K562 (cell line): ENCODE measurements around the gene SKP2. TPM values are rescaled to one million over a fixed set of nuclear protein-coding genes. Genes with fewer than 3 reads are reported as not detected.

ENCODE experiments used
- ATAC-seq: fragments of 200-7000 bp; cut with Tn5 transposase; 3 replicates; pipeline ENCODE4 v1.9.1; 2020; ENCODE audit warnings: moderate library complexity
- BruUV-seq: library from RNA; stranded (reverse); fragments of 400-500 nt; replicated peaks from 2 replicates; lab custom pipeline; 2021; lab: Mats Ljungman, UMichigan
- CTCF ChIA-PET: fragments of 300-600 bp; formaldehyde crosslinking; extraction: SDS; loops from one replicate; lab custom pipeline; 2021; ENCODE audit warnings: low intra/inter-chr PET ratio; lab: Yijun Ruan, JAX
- POLR2A ChIA-PET: fragments of 300-600, 350-650 bp; sonication (Branson Sonifier 250); formaldehyde crosslinking; extraction: SDS; loops from one replicate; lab custom pipeline; 2021; ENCODE audit warnings: antibody characterized with exemption, inconsistent platforms; lab: Yijun Ruan, JAX
- DNase-seq, 4 experiments: peaks; one replicate each; pipeline versions ENCODE4 v3.0.0 to v3.0.0-alpha.2; 2011 to 2018; ENCODE audit warnings: low spot score in 3 of 4, mixed read lengths in 3 of 4; ENCODE audit errors: extremely low read depth in 1 of 4
- FAIRE-seq: peaks from 2 replicates; lab custom pipeline; 2011; peaks lifted over from hg19 to GRCh38; lab: Jason Lieb, UNC
- H2AFZ ChIP-seq: 2 replicates; pipeline ENCODE4 v1.6.0; 2011; ENCODE audit warnings: low read depth, low read length, control low read depth, inconsistent platforms
- H3K27ac ChIP-seq: fragments of 200-600 bp; 3 replicates; pipeline ENCODE4 v1.8.0; 2011; ENCODE audit warnings: low read depth, mild to moderate bottlenecking, control low read depth, inconsistent platforms, low read length, moderate library complexity, mixed read lengths; ENCODE audit errors: extremely low read depth
- H3K27me3 ChIP-seq, 2 experiments: fragments of 300-600 bp in 1 of 2; 2 replicates in 1 of 2; 3 replicates in 1 of 2; pipeline versions ENCODE4 v1.6.0 to v1.8.0; 2011; ENCODE audit warnings: inconsistent platforms in 2 of 2, low read length in 2 of 2, mild to moderate bottlenecking in 1 of 2, mixed read lengths in 1 of 2, moderate library complexity in 1 of 2; ENCODE audit not compliant: control insufficient read depth in 2 of 2, insufficient read depth in 2 of 2
- H3K36me3 ChIP-seq: fragments of 300-600 bp; 3 replicates; pipeline ENCODE4 v1.8.0; 2011; ENCODE audit warnings: mild to moderate bottlenecking, low read length, inconsistent platforms; ENCODE audit not compliant: control insufficient read depth, insufficient read depth
- H3K4me1 ChIP-seq, 2 experiments: fragments of 200-600 bp in 1 of 2; replicated peaks in 1 of 2; 2 replicates in 1 of 2; 3 replicates in 1 of 2; pipeline versions ENCODE4 v1.5.1 to v1.8.0; 2011; ENCODE audit warnings: inconsistent platforms in 2 of 2, low read length in 2 of 2, mild to moderate bottlenecking in 1 of 2, mixed read lengths in 1 of 2, moderate library complexity in 1 of 2; ENCODE audit not compliant: control insufficient read depth in 2 of 2, insufficient read depth in 2 of 2
- H3K4me2 ChIP-seq: 2 replicates; pipeline ENCODE4 v1.6.1; 2011; ENCODE audit warnings: low read length, control low read depth, inconsistent platforms, mixed read lengths; ENCODE audit not compliant: insufficient read depth
- H3K4me3 ChIP-seq: fragments of 200-600 bp; sonication (generic), shearing (Covaris generic); 2 replicates; pipeline ENCODE4 v1.5.1; 2016; ENCODE audit warnings: control low read depth, inconsistent platforms
- H3K79me2 ChIP-seq: fragments of 200-600 bp; 3 replicates; pipeline ENCODE4 v1.8.0; 2011; ENCODE audit warnings: low read length, inconsistent platforms; ENCODE audit not compliant: control insufficient read depth, insufficient read depth
- H3K9ac ChIP-seq, 2 experiments: 2 replicates each; pipeline versions ENCODE4 v1.6.0 to v1.6.1; 2011; ENCODE audit warnings: low read depth in 2 of 2, low read length in 2 of 2, control low read depth in 1 of 2, inconsistent platforms in 1 of 2, mild to moderate bottlenecking in 1 of 2, mixed read lengths in 1 of 2; ENCODE audit not compliant: insufficient read depth in 1 of 2
- H3K9me1 ChIP-seq: one replicate; pipeline ENCODE4 v1.6.0; 2011; ENCODE audit warnings: inconsistent platforms, mild to moderate bottlenecking, low read length, moderate library complexity; ENCODE audit not compliant: control insufficient read depth, insufficient read depth
- H3K9me3 ChIP-seq: replicated peaks from 2 replicates; pipeline ENCODE4 v1.5.1; 2011; ENCODE audit warnings: low read depth, low read length, inconsistent platforms; ENCODE audit not compliant: control insufficient read depth, insufficient read depth
- H4K20me1 ChIP-seq: replicated peaks from 2 replicates; pipeline ENCODE4 v1.6.1; 2011; ENCODE audit warnings: low read length, inconsistent platforms, mixed read lengths; ENCODE audit not compliant: control insufficient read depth, insufficient read depth
- RERE ChIP-seq: sonication (generic); formaldehyde crosslinking; IDR thresholded peaks from 2 replicates; pipeline ENCODE4 v1.8.0; 2023; ENCODE audit warnings: missing genetic modification reagents, mild to moderate bottlenecking, borderline replicate concordance
- ZNF766 ChIP-seq: fragments of 200-800 bp; sonication (Bioruptor generic); conservative IDR thresholded peaks from 2 replicates; pipeline ENCODE4 v1.6.1; 2016; ENCODE audit warnings: missing genetic modification characterization, missing compliant biosample characterization
- WGBS: fragments of 100-300 bp; shearing (Covaris generic); methylation state at CpG from one replicate; pipeline ENCODE4 v1.1.6; 2016; ENCODE audit warnings: low coverage, mixed read lengths; ENCODE audit not compliant: insufficient coverage; ENCODE audit errors: missing lambda C conversion rate; 5-methylcytosine and 5-hydroxymethylcytosine counted together
- in situ Hi-C: fragments of 300-500 bp; cut with MboI; formaldehyde crosslinking; loops from 4 replicates; pipeline ENCODE4 v1.15.0; 2018; ENCODE audit warnings: inconsistent platforms, mixed read lengths
- intact Hi-C: fragments of 100-400 bp; cut with micrococcal nuclease; formaldehyde crosslinking; loops from 2 replicates; pipeline ENCODE4 v1.14.2; 2022
- polyA plus RNA-seq, 8 experiments: library from polyadenylated mRNA; depleted of rRNA in 4 of 8; stranded (reverse) in 5 of 8; unstranded in 3 of 8; fragments of >200 nt; fragmentation: Nextera tagmentation in 2 of 8; fragmentation: Illumina TruSeq in 1 of 8; extraction: Ambion mirVana in 2 of 8; extraction: Trizol in 1 of 8; gene quantifications; 2 replicates each; pipeline versions ENCODE4 v1.2.1 to v1.2.3, GENCODE V29; 2011 to 2014; ENCODE audit warnings: inconsistent platforms in 1 of 8, missing spikeins in 1 of 8
- total RNA-seq, 7 experiments: library from RNA; depleted of rRNA in 6 of 7; stranded (reverse); fragments of >200 nt in 6 of 7; fragmentation: Illumina TruSeq in 2 of 7; extraction: Trizol in 2 of 7; gene quantifications; 2 replicates each; pipeline versions ENCODE4 v1.2.1 to v1.2.3, GENCODE V29; 2011 to 2021; ENCODE audit warnings: low replicate concordance in 1 of 7

Gene SKP2
- total and polyA plus RNA-seq, 9 of the 15 experiments (the other 6 are each of a cell fraction or from before 2014, with no cell fraction given), result 30.0 to 97.5 (median 80.8) TPM

- no peak for TF ChIP-seq RERE (CRISPR knock-in tag)
Measured at GRCh38 chr5:36178524-36178890, 26.6 kb downstream of the SKP2 start (continued).

DNA sequence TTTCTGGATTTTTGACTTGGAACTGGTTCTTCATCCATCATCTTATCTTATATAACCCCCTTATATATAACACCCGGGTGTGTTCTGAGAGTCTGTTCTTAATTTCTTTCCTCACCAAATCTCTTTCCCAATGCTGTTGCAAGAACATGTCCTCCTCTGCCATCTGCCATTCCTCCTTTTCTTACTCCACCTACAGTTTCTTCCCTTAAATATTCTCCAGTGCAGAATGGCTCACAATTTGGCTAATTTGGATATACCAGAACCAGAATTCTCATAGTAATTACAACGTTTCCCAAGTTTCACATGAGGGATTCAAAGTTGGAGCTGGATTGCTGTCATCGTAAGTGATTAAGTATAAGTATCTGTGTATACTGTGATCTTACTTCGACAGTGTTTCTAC, 28.0 kb downstream of the SKP2 start:
- FAIRE-seq (no peak), DNase-seq (no peak), ATAC-seq (no peak)
- no peaks in the 10 kb centered on the region for H4K20me1 ChIP-seq
- CTCF ChIA-PET, result no interaction called here
- no peak overlapping the region for H3K27ac ChIP-seq
- no TSS peak for BruUV-seq
- no peak overlapping the region for H3K4me3 ChIP-seq
- no peak overlapping the region for H3K9ac ChIP-seq
- no peaks in the 10 kb centered on the region for H3K79me2 ChIP-seq
- H2AFZ ChIP-seq, result no peak overlapping the region
- peaks cover 80% of the 10 kb centered on the region for H3K36me3 ChIP-seq
- in situ Hi-C loops, result no loop called here
- no peak overlapping the region for H3K4me2 ChIP-seq
- H3K4me1 ChIP-seq, result no peaks in the 10 kb centered on the region
- no peak for TF ChIP-seq ZNF766 (CRISPR knock-in tag)
- TF ChIP-seq, all 486 proteins: peak for 0
- intact Hi-C loops, result loop anchor here (2.0 to 10.0 kb wide), 4 partner anchors 63 to 512 kb away; no protein-coding TSS in a partner anchor
- Histone ChIP-seq H3K9me1 (no peaks in the 10 kb centered on the region), H3K27me3 (no peaks in the 10 kb centered on the region), H3K9me3 (no peaks in the 10 kb centered on the region)
- POLR2A ChIA-PET, result no interaction called here
- WGBS, result 94% methylated on average over 4 of the region's 4 CpGs
